22Rv1 (cell line): ENCODE measurements around the gene MAGI1.

Experiments
- H3K27ac ChIP-seq: fragments of 450-650 bp; 2 replicates; pipeline ENCODE4 v1.5.1; 2017
- CTCF ChIP-seq: fragments of 450-650 bp; IDR thresholded peaks from 2 replicates; pipeline ENCODE4 v1.5.1; 2017; ENCODE audit warnings: mild to moderate bottlenecking
- ZFX ChIP-seq: fragments of 450-650 bp; IDR thresholded peaks from 2 replicates; pipeline ENCODE4 v1.6.1; 2017; ENCODE audit warnings: antibody characterized with exemption, borderline replicate concordance

MAGI1 gene

GRCh38 chr3:65983100-65983499, 55.6 kb downstream of the MAGI1 start:
- H3K27ac ChIP-seq, result no peak overlapping the region
- no peak for TF ChIP-seq ZFX
- TF ChIP-seq CTCF, result no peak

DNA sequence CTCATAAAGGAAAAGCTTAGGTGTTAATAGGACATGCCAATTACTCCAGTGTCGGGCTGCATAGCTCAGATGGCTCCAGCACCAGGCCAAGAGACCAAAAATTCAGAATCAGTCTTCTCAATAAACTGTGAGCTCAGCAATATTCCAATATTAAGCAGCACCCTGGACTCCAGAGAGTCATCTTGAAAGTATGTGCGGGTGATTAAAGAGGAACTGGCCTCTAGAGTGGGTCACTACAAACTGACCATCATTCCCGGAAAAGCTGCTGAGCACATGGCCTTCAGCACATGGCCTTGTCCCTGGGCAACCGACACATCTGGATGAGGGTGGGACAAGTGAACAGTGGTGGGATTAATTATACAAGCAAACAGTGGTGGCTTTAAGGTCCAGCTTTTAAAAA, 59.0 kb downstream of the MAGI1 start:
- no peak overlapping the region for H3K27ac ChIP-seq
- no peak for TF ChIP-seq ZFX
- no peak for TF ChIP-seq CTCF

DNA sequence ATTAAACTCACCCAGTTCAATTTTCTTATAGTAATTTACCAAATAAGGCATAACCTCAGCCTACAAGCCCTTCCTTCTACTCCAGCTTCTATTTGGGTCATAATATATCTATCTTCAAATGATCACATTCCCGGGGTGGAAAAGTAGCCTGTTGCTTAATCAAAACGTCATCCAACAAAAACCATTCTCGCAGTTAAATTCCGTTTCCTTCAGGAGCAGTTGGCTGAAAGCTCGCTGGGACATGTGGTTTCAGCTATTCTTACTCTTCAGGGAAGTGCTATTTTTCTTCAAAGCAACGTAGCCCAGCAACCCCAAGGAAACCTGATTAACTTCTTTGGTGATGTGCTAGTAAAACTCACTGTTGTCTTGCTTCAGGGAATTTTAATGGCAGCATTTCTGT, 59.6 kb downstream of the MAGI1 start:
- H3K27ac ChIP-seq, result no peak overlapping the region
- TF ChIP-seq CTCF (no peak), ZFX (no peak)

DNA sequence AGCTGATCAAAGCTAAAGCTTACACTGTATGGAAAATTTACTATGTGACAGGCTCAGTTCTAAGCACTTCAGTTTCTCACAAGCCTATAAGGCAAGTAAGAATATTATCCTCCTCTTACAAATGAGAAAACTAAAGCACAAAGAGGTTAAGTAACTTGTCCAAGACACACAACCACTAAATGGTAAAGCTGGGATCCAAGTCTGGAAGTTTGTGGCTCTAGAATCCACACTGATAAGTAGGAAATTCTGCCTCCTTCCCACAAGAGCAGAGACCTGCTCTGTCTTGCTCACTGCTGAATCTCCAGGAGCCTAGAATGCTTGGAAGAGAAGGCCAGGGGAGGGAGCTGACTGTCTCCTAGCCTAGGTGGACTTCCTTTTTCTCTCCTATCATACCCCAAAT, 60.6 kb downstream of the MAGI1 start:
- no peak overlapping the region for H3K27ac ChIP-seq
- no peak for TF ChIP-seq ZFX
- TF ChIP-seq CTCF, result no peak

GRCh38 chr3:65975032-65975431, 63.7 kb downstream of the MAGI1 start:
- TF ChIP-seq CTCF (no peak), ZFX (no peak)

GRCh38 chr3:65974509-65974908, 64.2 kb downstream of the MAGI1 start:
- TF ChIP-seq ZFX, result no peak
- TF ChIP-seq CTCF, result no peak

More at GRCh38 chr3:65975032-65975431, 63.7 kb downstream of the MAGI1 start:
- no peak overlapping the region for H3K27ac ChIP-seq

DNA sequence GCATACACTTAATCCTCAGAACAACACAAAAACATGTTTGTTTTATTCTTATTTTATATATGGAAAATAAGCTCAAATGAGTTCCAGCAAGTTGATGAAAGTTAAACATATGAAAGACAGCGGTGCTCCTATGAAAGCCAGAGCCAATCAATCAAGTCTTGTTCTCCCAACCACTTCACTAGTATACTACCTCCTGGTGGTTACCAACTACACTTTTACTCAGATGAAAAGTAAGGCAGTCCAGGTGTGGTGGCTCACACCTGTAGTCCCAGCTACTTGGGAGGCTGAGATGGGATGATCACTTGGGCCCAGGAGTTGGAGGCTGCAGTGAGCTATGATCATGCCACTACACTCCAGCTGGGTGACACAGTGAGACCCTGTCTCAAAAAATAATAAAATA, 66.0 kb downstream of the MAGI1 start:
- TF ChIP-seq ZFX, result no peak
- TF ChIP-seq CTCF, result no peak

More at GRCh38 chr3:65974509-65974908, 64.2 kb downstream of the MAGI1 start:
- no peak overlapping the region for H3K27ac ChIP-seq

More for the DNA sequence above, 66.0 kb downstream of the MAGI1 start:
- no peak overlapping the region for H3K27ac ChIP-seq
